NCI-H187 (cell line): Measurements from ENCODE around the gene FOXP1.

Source experiments
- DNase-seq, 2 experiments: peaks; one replicate each; lab custom pipeline; 2025; lab: John Stamatoyannopoulos, UW

FOXP1 gene

GRCh38 chr3:71127052-71127831 lies 456.3 kb downstream of the FOXP1 start:
- no peak for DNase-seq

- no peak for DNase-seq
Observed at GRCh38 chr3:71125738-71126137, 457.8 kb downstream of the FOXP1 start.

- DNase-seq = no peak
Observed at GRCh38 chr3:71124048-71124447, 459.5 kb downstream of the FOXP1 start.

GRCh38 chr3:71122641-71123040 lies 460.9 kb downstream of the FOXP1 start:
- no peak for DNase-seq

- DNase-seq = no peak
Observed at GRCh38 chr3:71121429-71122167, 461.9 kb downstream of the FOXP1 start.

GRCh38 chr3:71120012-71120411 lies 463.5 kb downstream of the FOXP1 start:
- DNase-seq = no peak

- no peak for DNase-seq
Observed at GRCh38 chr3:71119171-71119570, 464.4 kb downstream of the FOXP1 start.

- no peak for DNase-seq
Observed at GRCh38 chr3:71118436-71118835, 465.1 kb downstream of the FOXP1 start.

- DNase-seq = peak; percentile 19 to 47
Observed at GRCh38 chr3:71117572-71118247, 465.8 kb downstream of the FOXP1 start.

GRCh38 chr3:71114610-71115009 lies 468.9 kb downstream of the FOXP1 start:
- DNase-seq = no peak

GRCh38 chr3:71112576-71112975 lies 471.0 kb downstream of the FOXP1 start:
- DNase-seq = no peak

- DNase-seq = no peak
Observed at GRCh38 chr3:71111784-71112440, 471.6 kb downstream of the FOXP1 start.

- no peak for DNase-seq
Observed at GRCh38 chr3:71110385-71111222, 472.9 kb downstream of the FOXP1 start.

GRCh38 chr3:71109977-71110285 lies 473.6 kb downstream of the FOXP1 start:
- DNase-seq = no peak

GRCh38 chr3:71109241-71109976 lies 474.1 kb downstream of the FOXP1 start:
- DNase-seq = no peak

- no peak for DNase-seq
Observed at GRCh38 chr3:71107926-71108325, 475.6 kb downstream of the FOXP1 start.

- no peak for DNase-seq
Observed at GRCh38 chr3:71104976-71105375, 478.6 kb downstream of the FOXP1 start.

- DNase-seq = no peak
Observed at GRCh38 chr3:71104556-71104955, 479.0 kb downstream of the FOXP1 start.

- no peak for DNase-seq
Observed at GRCh38 chr3:71104121-71104541, 479.4 kb downstream of the FOXP1 start.

GRCh38 chr3:71103430-71103921 lies 480.1 kb downstream of the FOXP1 start:
- DNase-seq = no peak
